ENCODE results near the gene FBXW10B.
"Not testable (repeated sequence)": the region's sequence is repeated elsewhere in the genome, so short reads cannot be mapped to it uniquely, and the experiment has no call there.

- not testable (repeated sequence) for TF ChIP-seq POLR2AphosphoS5 (IDR thresholded peaks at IDR 0.05); CTCF (IDR thresholded peaks at IDR 0.05; ENCODE audit: poor library complexity, severe bottlenecking); EZH2 (IDR thresholded peaks at IDR 0.05; ENCODE audit: borderline replicate concordance, insufficient read depth, low read length, poor library complexity, severe bottlenecking)
These were observed 26.5 kb downstream of the FBXW10B start for GRCh38 chr17:15592960-15593359.
